ENCODE measurements around the gene SIRT2. TPM values are rescaled to one million over a fixed set of nuclear protein-coding genes. Genes with fewer than 3 reads are reported as not detected.

Gene SIRT2
- total RNA-seq, 1 experiment from 2014 or later, result 8.4 TPM

GRCh38 chr19:38920602-38921419 lies 21.4 kb upstream of the SIRT2 start:
- Histone ChIP-seq H3K4me1 (ENCODE audit: insufficient read depth, low read length) (no peaks in the 10 kb centered on the region), H4K20me1 (ENCODE audit: control insufficient read depth, insufficient read depth, insufficient read length) (no peaks in the 10 kb centered on the region), H2BK20ac (ENCODE audit: low read depth, low read length, poor library complexity, severe bottlenecking) (no peak overlapping the region), H3K14ac (ENCODE audit: insufficient read depth, low read length) (no peak overlapping the region), H4K91ac (ENCODE audit: insufficient read length, low read depth, low read length) (no peak overlapping the region), H3K9me3 (ENCODE audit: control insufficient read depth, low read depth, low read length) (no peaks in the 10 kb centered on the region), H3K27ac (ENCODE audit: insufficient read length, low read depth, low read length) (no peak overlapping the region), H3K79me1 (ENCODE audit: insufficient read depth, low read depth, low read length, poor library complexity, severe bottlenecking) (no peaks in the 10 kb centered on the region), H3K23ac (ENCODE audit: insufficient read length, low read depth, low read length) (no peak overlapping the region), H2BK5ac (ENCODE audit: insufficient read length, low read length) (no peak overlapping the region), H2AK5ac (ENCODE audit: insufficient read length, low read length) (no peak overlapping the region), H3K18ac (ENCODE audit: insufficient read length, low read depth, low read length) (no peak overlapping the region), H3K27me3 (ENCODE audit: insufficient read depth, low read length) (no peaks in the 10 kb centered on the region), H2BK15ac (ENCODE audit: low read depth, low read length) (no peak overlapping the region), H2BK120ac (ENCODE audit: low read depth, low read length, poor library complexity, severe bottlenecking) (no peak overlapping the region), H3K4ac (ENCODE audit: low read depth, low read length) (no peak overlapping the region), H4K5ac (ENCODE audit: insufficient read length, low read depth, low read length) (no peak overlapping the region), H3K23me2 (ENCODE audit: insufficient read length, low read depth, low read length, poor library complexity, severe bottlenecking) (no peaks in the 10 kb centered on the region), H3K9ac (ENCODE audit: extremely low read depth, insufficient read length, low read length) (no peak overlapping the region), H3K4me2 (ENCODE audit: insufficient read depth, insufficient read length, low read length) (no peak overlapping the region), H2AFZ (ENCODE audit: low read length) (no peak overlapping the region), H2BK12ac (ENCODE audit: insufficient read length, low read depth, low read length) (no peak overlapping the region), H4K8ac (replicated peaks; ENCODE audit: insufficient read length, low read depth, low read length) (no peak overlapping the region), H3T11ph (ENCODE audit: low read length) (no peak overlapping the region), H3K79me2 (ENCODE audit: insufficient read depth, low read length) (no peaks in the 10 kb centered on the region), H3K56ac (ENCODE audit: insufficient read length, low read depth, low read length) (no peak overlapping the region)
- Mint-ChIP-seq H3K9me3 (no peaks in the 10 kb centered on the region), H3K27ac (no peak overlapping the region), H3K4me1 (no peaks in the 10 kb centered on the region), H3K27me3 (ENCODE audit: low read depth) (no peaks in the 10 kb centered on the region), H3K36me3 (ENCODE audit: insufficient read depth in 1 of 3, low read depth in 3 of 3) (peaks cover 23 to 41% (median 27%) of the 10 kb centered on the region in 3 experiments; a peak in 6 of 7 replicates), H3K4me3 (no peak overlapping the region)
- TF ChIP-seq CTCF (conservative IDR thresholded peaks at IDR 0.05), result no peak
- WGBS (ENCODE audit: extremely low coverage, insufficient read length, low lambda C conversion rate), result no CpG with 5 or more reads among the region's 14 CpGs
- no peak for DNase-seq

Measured in H9 (cell line).